Thoracic aorta endothelial cell (primary cell): ENCODE results near the gene TBC1D9B. TPM values are rescaled to one million over a fixed set of nuclear protein-coding genes. Genes with fewer than 3 reads are reported as not detected.

Source experiments
- small RNA-seq: library from RNA; depleted of rRNA; stranded (forward); fragments of <200 nt; gene quantifications from one replicate; pipeline ENCODE3, GENCODE V24; 2012
- total RNA-seq: library from RNA; depleted of rRNA; stranded (reverse); fragments of >200 nt; gene quantifications from 2 replicates; pipeline ENCODE4 v1.2.3, GENCODE V29; 2012

TBC1D9B gene
- 71.8 and 75.2 TPM in 2 replicates for total RNA-seq

GRCh38 chr5:179907556-179908324 lies at the start of gene TBC1D9B:
Gene TBC1D9B, minus strand, starts transcription at chr5:179907897. Its CDS starts 76 bp downstream, at chr5:179907821.

DNA sequence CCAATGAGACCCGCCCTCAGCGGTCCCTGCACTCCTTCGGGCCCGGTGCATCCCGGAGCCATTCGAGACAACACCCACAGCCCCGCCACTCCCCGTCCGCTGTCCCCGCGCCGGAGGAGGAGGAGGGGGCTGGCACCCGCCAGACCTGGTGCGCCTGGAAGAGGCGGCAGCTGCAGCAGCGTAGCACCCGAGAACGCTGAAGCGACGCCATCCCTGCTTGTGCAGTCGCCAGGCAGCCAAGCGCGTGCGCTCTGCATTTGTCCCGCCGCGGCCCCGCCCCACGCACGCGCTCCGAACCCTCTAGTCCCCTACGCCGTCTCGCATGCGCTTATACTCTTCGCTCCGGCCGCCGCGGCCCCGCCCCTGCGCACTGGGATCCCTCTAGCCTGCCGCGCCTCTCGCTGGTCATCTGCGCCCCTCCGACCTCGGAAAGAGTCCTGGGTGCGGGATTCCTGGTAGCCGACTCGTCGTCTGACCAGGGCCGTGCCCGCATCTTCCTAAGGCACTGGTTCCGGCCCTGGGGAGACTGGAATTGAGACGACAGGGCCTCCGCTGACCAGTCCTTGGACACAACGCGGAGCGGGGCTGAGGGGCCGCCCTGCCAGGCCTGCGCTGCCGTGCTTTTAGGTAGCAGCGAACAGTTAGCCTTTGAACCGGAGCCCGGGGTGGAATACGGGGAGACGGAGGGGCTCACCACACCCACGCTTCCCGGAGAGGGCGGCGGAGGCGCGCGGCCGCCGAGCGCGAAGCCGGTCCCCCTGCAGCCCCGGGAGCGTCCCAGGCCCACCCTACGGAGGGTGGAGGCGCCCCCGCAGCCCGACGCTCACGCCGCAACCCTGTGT lies 48.9 kb downstream of the TBC1D9B start, which contains the start of gene MRNIP:
Gene MRNIP, minus strand, starts transcription at position 232 of the 842 bp plus-strand sequence. Its CDS starts 21 bp downstream, at position 211.

GRCh38 chr5:179820483-179821297 lies 87.0 kb downstream of the TBC1D9B start, which contains the start of gene SQSTM1:
Gene SQSTM1, plus strand, starts transcription at chr5:179820905. Its CDS starts 32 bp downstream, at chr5:179820937.

Small RNA genes lying within 50 kb of the gene (small RNA-seq; reads per million reads assigned to genes)
- not detected for gene RF00019

Other genes with a start within 250 kb of the TBC1D9B start
- gene CBY3, start 226.9 kb downstream of the TBC1D9B start, total RNA-seq = not detected in 2 replicates
- 932 and 988 TPM in 2 replicates for gene CANX, start 208.9 kb downstream of the TBC1D9B start, total RNA-seq
- gene MAML1, start 175.1 kb downstream of the TBC1D9B start, total RNA-seq = 13.2 and 18.0 TPM in 2 replicates
- 0.40 and 0.43 TPM in 2 replicates for gene LTC4S, start 113.9 kb downstream of the TBC1D9B start, total RNA-seq
- 144 TPM in 2 replicates for gene MGAT4B, start 101.0 kb downstream of the TBC1D9B start, total RNA-seq
- 296 and 317 TPM in 2 replicates for gene SQSTM1, start 87.0 kb downstream of the TBC1D9B start, total RNA-seq
- gene MRNIP, start 49.1 kb downstream of the TBC1D9B start, total RNA-seq = 10.4 and 15.3 TPM in 2 replicates
- gene RNF130, start 163.9 kb upstream of the TBC1D9B start, total RNA-seq = 32.7 and 36.5 TPM in 2 replicates